Mesenchymal stem cell (in vitro differentiated cells and primary cell): ENCODE measurements around the gene CDC42BPA.

ENCODE experiments used
- DNase-seq: peaks from one replicate; pipeline ENCODE4 v3.0.0-alpha.2; 2013
- H2AFZ ChIP-seq: one replicate; pipeline ENCODE4 v1.6.1; 2013; ENCODE audit warnings: low read depth, mild to moderate bottlenecking, control low read depth, inconsistent platforms, low read length, moderate library complexity
- H2AK5ac ChIP-seq: 2 replicates; pipeline ENCODE4 v1.6.1; 2013; ENCODE audit warnings: low read length, moderate library complexity, mild to moderate bottlenecking, inconsistent platforms; ENCODE audit not compliant: severe bottlenecking
- H2BK120ac ChIP-seq: one replicate; pipeline ENCODE4 v1.6.1; 2013; ENCODE audit warnings: low read depth, mild to moderate bottlenecking, inconsistent platforms, low read length, moderate library complexity
- H2BK12ac ChIP-seq, 2 experiments: one replicate each; pipeline ENCODE4 v1.6.1; 2013; ENCODE audit warnings: inconsistent platforms in 2 of 2, low read length in 2 of 2, mild to moderate bottlenecking in 2 of 2, moderate library complexity in 2 of 2, control low read depth in 1 of 2
- H2BK15ac ChIP-seq: one replicate; pipeline ENCODE4 v1.6.1; 2013; ENCODE audit warnings: mild to moderate bottlenecking, low read depth, inconsistent platforms; ENCODE audit not compliant: poor library complexity, severe bottlenecking
- H2BK5ac ChIP-seq: 2 replicates; pipeline ENCODE4 v1.6.1; 2013; ENCODE audit warnings: low read depth, mild to moderate bottlenecking, low read length, control low read depth, inconsistent platforms; ENCODE audit not compliant: poor library complexity, severe bottlenecking
- H3K14ac ChIP-seq, 2 experiments: one replicate each; pipeline ENCODE4 v1.6.1; 2013; ENCODE audit warnings: inconsistent platforms in 2 of 2, low read length in 2 of 2, control low read depth in 1 of 2, mild to moderate bottlenecking in 1 of 2, moderate library complexity in 1 of 2
- H3K18ac ChIP-seq, 2 experiments: one replicate each; pipeline ENCODE4 v1.6.1; 2013; ENCODE audit warnings: inconsistent platforms in 2 of 2, low read length in 2 of 2, control low read depth in 1 of 2, low read depth in 1 of 2, mild to moderate bottlenecking in 1 of 2
- H3K23ac ChIP-seq, 2 experiments: one replicate each; pipeline ENCODE4 v1.6.1; 2013; ENCODE audit warnings: inconsistent platforms in 2 of 2, low read length in 2 of 2, mild to moderate bottlenecking in 2 of 2, moderate library complexity in 2 of 2, control low read depth in 1 of 2
- H3K27ac ChIP-seq: 2 replicates; pipeline ENCODE4 v1.5.1; 2013; ENCODE audit warnings: mild to moderate bottlenecking, moderate library complexity, low read length, control low read depth, inconsistent platforms; ENCODE audit not compliant: poor library complexity, severe bottlenecking
- H3K27me3 ChIP-seq, 2 experiments: 2 replicates each; pipeline versions ENCODE4 v1.6.1 to v1.7.0; 2013; ENCODE audit warnings: low read length in 2 of 2, mild to moderate bottlenecking in 2 of 2, moderate library complexity in 2 of 2, control low read depth in 1 of 2, inconsistent platforms in 1 of 2; ENCODE audit not compliant: control insufficient read depth in 1 of 2, insufficient read depth in 1 of 2
- H3K36me3 ChIP-seq, 2 experiments: 2 replicates each; pipeline versions ENCODE4 v1.6.1 to v1.7.0; 2013; ENCODE audit warnings: low read length in 2 of 2, control low read depth in 1 of 2, inconsistent platforms in 1 of 2, low read depth in 1 of 2, mild to moderate bottlenecking in 1 of 2; ENCODE audit not compliant: insufficient read depth in 2 of 2, control insufficient read depth in 1 of 2
- H3K4ac ChIP-seq, 2 experiments: one replicate each; pipeline ENCODE4 v1.6.1; 2013; ENCODE audit warnings: inconsistent platforms in 2 of 2, low read length in 2 of 2, mild to moderate bottlenecking in 2 of 2, moderate library complexity in 2 of 2, control low read depth in 1 of 2, low read depth in 1 of 2
- H3K4me1 ChIP-seq: 2 replicates; pipeline ENCODE4 v1.6.1; 2013; ENCODE audit warnings: low read depth, low read length, control low read depth; ENCODE audit not compliant: control insufficient read depth, insufficient read depth
- H3K4me2 ChIP-seq: 2 replicates; pipeline ENCODE4 v1.6.1; 2013; ENCODE audit warnings: low read length, mild to moderate bottlenecking, inconsistent platforms; ENCODE audit not compliant: poor library complexity, severe bottlenecking
- H3K4me3 ChIP-seq, 2 experiments: 2 replicates each; pipeline versions ENCODE4 v1.5.1 to v1.7.0; 2013; ENCODE audit warnings: low read length in 2 of 2, mild to moderate bottlenecking in 2 of 2, control low read depth in 1 of 2, low read depth in 1 of 2; ENCODE audit not compliant: insufficient read depth in 1 of 2
- H3K79me1 ChIP-seq: replicated peaks from 2 replicates; pipeline ENCODE4 v1.6.1; 2013; ENCODE audit warnings: mild to moderate bottlenecking, control low read depth, low read length, inconsistent platforms; ENCODE audit not compliant: poor library complexity, severe bottlenecking
- H3K9ac ChIP-seq: 2 replicates; pipeline ENCODE4 v1.7.0; 2013; ENCODE audit warnings: mild to moderate bottlenecking, low read length, moderate library complexity
- H3K9me3 ChIP-seq: 2 replicates; pipeline ENCODE4 v1.7.0; 2013; ENCODE audit warnings: mild to moderate bottlenecking, low read length; ENCODE audit not compliant: control insufficient read depth
- H4K8ac ChIP-seq: one replicate; pipeline ENCODE4 v1.6.1; 2013; ENCODE audit warnings: inconsistent platforms, mild to moderate bottlenecking, low read length, moderate library complexity
- H4K91ac ChIP-seq: one replicate; pipeline ENCODE4 v1.6.1; 2013; ENCODE audit warnings: mild to moderate bottlenecking, low read length, inconsistent platforms
- WGBS: methylation state at CpG from one replicate; pipeline ENCODE4 v1.1.7; 2013; ENCODE audit warnings: mixed read lengths; 5-methylcytosine and 5-hydroxymethylcytosine counted together

Gene CDC42BPA

GRCh38 chr1:226981386-226981817 lies 336.9 kb downstream of the CDC42BPA start:
- Histone ChIP-seq H3K4ac (no peak overlapping the region), H2AK5ac (no peak overlapping the region), H3K14ac (no peak overlapping the region), H2BK15ac (no peak overlapping the region), H3K4me3 (no peak overlapping the region), H3K4me2 (no peak overlapping the region), H2BK12ac (no peak overlapping the region), H3K4me1 (peaks cover 8% of the 10 kb centered on the region), H3K27ac (no peak overlapping the region), H4K91ac (no peak overlapping the region), H3K79me1 (peaks cover under 1% of the 10 kb centered on the region), H3K9ac (no peak overlapping the region), H3K18ac (no peak overlapping the region), H3K9me3 (no peaks in the 10 kb centered on the region), H2BK5ac (no peak overlapping the region), H3K27me3 (no peaks in the 10 kb centered on the region), H3K23ac (no peak overlapping the region), H2AFZ (no peak overlapping the region), H3K36me3 (peaks cover 27 to 55% of the 10 kb centered on the region in 2 experiments), H2BK120ac (no peak overlapping the region), H4K8ac (peak overlapping the region; percentile 55)
- no peak for DNase-seq
- WGBS = 94% methylated on average over 10 of the region's 12 CpGs

- Histone ChIP-seq H3K27ac (no peak overlapping the region), H2AFZ (no peak overlapping the region), H3K9ac (no peak overlapping the region), H3K14ac (no peak overlapping the region), H4K91ac (no peak overlapping the region), H3K18ac (no peak overlapping the region), H2AK5ac (no peak overlapping the region), H2BK12ac (no peak overlapping the region), H2BK120ac (no peak overlapping the region), H3K4ac (no peak overlapping the region), H4K8ac (no peak overlapping the region), H3K4me2 (no peak overlapping the region), H2BK15ac (no peak overlapping the region), H2BK5ac (no peak overlapping the region), H3K79me1 (peaks cover 1% of the 10 kb centered on the region), H3K4me1 (peaks cover 8% of the 10 kb centered on the region), H3K36me3 (peaks cover 21 to 49% of the 10 kb centered on the region in 2 experiments), H3K23ac (no peak overlapping the region), H3K4me3 (no peak overlapping the region), H3K9me3 (no peaks in the 10 kb centered on the region), H3K27me3 (no peaks in the 10 kb centered on the region)
- no peak for DNase-seq
- WGBS = 97% methylated on average over 26 of the region's 26 CpGs
Observed at GRCh38 chr1:226980565-226981385, 337.5 kb downstream of the CDC42BPA start.

- Histone ChIP-seq H3K27ac (no peak overlapping the region), H3K4me3 (no peak overlapping the region), H3K27me3 (no peaks in the 10 kb centered on the region), H2AK5ac (no peak overlapping the region), H3K4me1 (peaks cover 11% of the 10 kb centered on the region), H2BK15ac (no peak overlapping the region), H3K36me3 (peaks cover 16 to 43% of the 10 kb centered on the region in 2 experiments), H3K14ac (no peak overlapping the region), H3K9me3 (no peaks in the 10 kb centered on the region), H3K4me2 (no peak overlapping the region), H3K23ac (no peak overlapping the region), H4K91ac (peak overlapping the region; percentile 28), H2BK120ac (no peak overlapping the region), H3K18ac (no peak overlapping the region), H4K8ac (no peak overlapping the region), H2AFZ (no peak overlapping the region), H3K79me1 (peaks cover 1% of the 10 kb centered on the region), H2BK5ac (no peak overlapping the region), H2BK12ac (no peak overlapping the region), H3K4ac (no peak overlapping the region), H3K9ac (no peak overlapping the region)
- WGBS = 98% methylated on average over 4 of the region's 4 CpGs
- no peak for DNase-seq
Observed at GRCh38 chr1:226980122-226980560, 338.2 kb downstream of the CDC42BPA start.

GRCh38 chr1:226979517-226980121 lies 338.7 kb downstream of the CDC42BPA start:
- Histone ChIP-seq H3K27ac (no peak overlapping the region), H3K4ac (no peak overlapping the region), H2AFZ (no peak overlapping the region), H3K36me3 (peaks cover 16 to 38% of the 10 kb centered on the region in 2 experiments), H3K4me3 (no peak overlapping the region), H2BK15ac (no peak overlapping the region), H2BK5ac (no peak overlapping the region), H2BK120ac (no peak overlapping the region), H3K23ac (no peak overlapping the region), H3K79me1 (peaks cover 1% of the 10 kb centered on the region), H3K27me3 (no peaks in the 10 kb centered on the region), H2BK12ac (no peak overlapping the region), H3K9ac (no peak overlapping the region), H3K4me1 (peaks cover 13% of the 10 kb centered on the region), H2AK5ac (no peak overlapping the region), H4K91ac (no peak overlapping the region), H3K4me2 (no peak overlapping the region), H3K18ac (no peak overlapping the region), H3K14ac (no peak overlapping the region), H4K8ac (no peak overlapping the region), H3K9me3 (no peaks in the 10 kb centered on the region)
- 90% methylated on average over 12 of the region's 12 CpGs for WGBS
- DNase-seq = no peak
